Heart right ventricle (tissue), 16 donors: Measurements from ENCODE around the gene PTBP3. TPM values are rescaled to one million over a fixed set of nuclear protein-coding genes. Genes with fewer than 3 reads are reported as not detected.

Experiments used
- ATAC-seq, 8 donors: fragments of 200-7000 bp; cut with Tn5 transposase; one replicate each; pipeline ENCODE4 v1.9.1; 2020; ENCODE audit warnings: mild to moderate bottlenecking in 8 of 8, moderate library complexity in 8 of 8, moderate number of reproducible peaks in 1 of 8
- DNase-seq, 2 donors: peaks; one replicate each; pipeline ENCODE4 v3.0.0-alpha.2; 2020
- H3K27ac ChIP-seq, 10 donors: fragments of 200-600 bp; sonication (generic) in 2 of 10; one replicate each; pipeline versions ENCODE4 v1.5.0 to v1.8.0; 2020 to 2022; ENCODE audit warnings: mild to moderate bottlenecking in 3 of 10
- H3K27me3 ChIP-seq, 7 donors: fragments of 200-600 bp; one replicate each; pipeline ENCODE4 v1.8.0; 2021 to 2022; ENCODE audit warnings: mild to moderate bottlenecking in 2 of 7
- H3K36me3 ChIP-seq, 9 donors: fragments of 200-600 bp; sonication (generic) in 1 of 9; one replicate each; pipeline versions ENCODE4 v1.5.0 to v1.8.0; 2020 to 2022; ENCODE audit warnings: mild to moderate bottlenecking in 2 of 9
- H3K4me1 ChIP-seq, 9 donors: fragments of 200-600 bp; sonication (generic) in 1 of 9; one replicate each; pipeline versions ENCODE4 v1.5.0 to v1.8.0; 2020 to 2022; ENCODE audit warnings: mild to moderate bottlenecking in 4 of 9
- H3K4me3 ChIP-seq, 10 donors: fragments of 200-600 bp; sonication (generic) in 2 of 10; one replicate each; pipeline versions ENCODE4 v1.5.0 to v1.8.0; 2020 to 2022; ENCODE audit warnings: mild to moderate bottlenecking in 7 of 10, moderate library complexity in 2 of 10
- H3K9me3 ChIP-seq, 11 donors: fragments of 200-600 bp in 10 of 11; sonication (generic) in 2 of 11; one replicate each; pipeline versions ENCODE4 v1.5.0 to v1.8.0; 2013 to 2022; ENCODE audit warnings: mild to moderate bottlenecking in 2 of 11, control low read depth in 1 of 11, moderate library complexity in 1 of 11
- WGBS, 2 donors: extraction: QIAGEN DNeasy Blood & Tissue Kit; methylation state at CpG; one replicate each; pipeline ENCODE4 v1.1.7; 2013; ENCODE audit warnings: inconsistent platforms in 1 of 2; 5-methylcytosine and 5-hydroxymethylcytosine counted together
- intact Hi-C, 10 donors: fragments of 100-400 bp; cut with DNase I; formaldehyde crosslinking; loops; one replicate each; pipeline versions ENCODE4 v1.11.1 to v1.14.2; 2022
- polyA plus RNA-seq, 2 donors: library from polyadenylated mRNA; stranded (reverse); fragments of 200-250 nt; gene quantifications; one replicate each; pipeline ENCODE4 v1.2.3, GENCODE V29; 2013
- total RNA-seq, 10 donors: library from RNA; stranded (reverse); fragmentation: NEBNext Ultra II Directional in 3 of 10; extraction: Animal tissue kit (Norgen Biotek cat#: 25700) in 3 of 10; gene quantifications; one replicate each; pipeline versions ENCODE4 v1.2.1 to v1.2.4, GENCODE V29; 2021 to 2023
- TF ChIP-seq, protein P1 (sequence below), 9 donors: fragments of 200-600 bp; sonication (generic) in 2 of 9; IDR thresholded peaks; one replicate each; pipeline versions ENCODE4 v1.5.0 to v1.8.0; 2021 to 2022; ENCODE audit warnings: antibody characterized with exemption in 9 of 9, mild to moderate bottlenecking in 5 of 9, moderate library complexity in 1 of 9
- donor health status: Arrhythmogenic right ventricular cardiomyopathy.
- donor health status: ischemic (EF 13 %, LVEDD 7.1; RV severe dilation, severe dysfunction).
- donor health status: healthy with polysubstance abuse.
- donor health status: DM: no; HTN: yes; CAD: no.
- donor health status: DM: no; HTN: no; CAD: no.
- donor health status: ischemic (EF 25% LVEDD 6.9; RV normal size, moderate dysfunction).
- donor health status: ischemic (EF 25% LVEDD 5.7; RV mildly dilated, moderate dysfunction).
- donor health status: healthy.
- donor health status: DM: yes; HTN: yes; CAD: no.
- donor health status: Ischemic cardiomyopathy.
- donor health status: ischemic (EF 35%, LVEDD 5.7; RV mildly dilated, moderate dysfunction).
- donor health status: nonischemic (EF 11% LVEDD 7.7; RV severe dilation, severe dysfunction).
- donor health status: DM: yes; HTN: yes; CAD: no.
- donor health status: PGD.
- donor health status: ischemic (EF 29% LVEDD 5.4; RV normal size, mild dysfunction).
- donor health status: nonischemic (EF 23%, LVEDD 6.1; RV moderate dilation, normal function).

The PTBP3 gene
- total and polyA plus RNA-seq, 12 donors: 3.7 to 35.5 (median 15.7) TPM

DNA sequence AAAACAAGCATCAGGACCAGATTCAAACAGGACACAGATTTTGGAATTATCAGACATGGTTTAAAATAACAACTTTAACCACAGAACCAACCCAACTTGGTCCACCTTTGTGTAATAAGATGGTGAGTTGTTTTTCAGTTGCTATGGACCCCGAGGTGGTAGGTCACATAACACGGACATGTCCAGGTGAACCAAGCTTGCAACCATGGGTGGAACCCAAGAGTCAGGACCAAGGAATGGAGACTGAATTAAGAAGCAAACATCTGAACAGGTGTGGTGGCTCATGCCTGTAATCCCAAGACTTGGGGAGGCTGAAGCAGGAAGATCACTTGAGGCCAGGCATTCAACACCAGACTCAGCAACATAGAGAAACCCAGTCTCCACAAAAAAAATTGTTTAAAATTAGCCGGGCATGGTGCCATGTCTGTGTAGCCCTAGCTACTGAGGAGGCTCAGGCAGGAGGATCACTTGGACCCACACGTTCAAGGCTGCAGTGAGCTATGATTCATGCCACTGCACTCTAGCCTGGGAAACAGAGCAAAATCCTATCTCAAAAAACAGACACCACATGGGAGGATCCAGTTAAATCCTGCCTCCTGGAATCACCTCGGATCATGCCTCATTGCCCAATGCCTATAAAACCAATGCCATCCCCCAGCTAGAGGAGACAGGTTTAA lies 10.6 kb downstream of the PTBP3 start:
- no peak overlapping the region for H3K4me3 ChIP-seq
- TF ChIP-seq, protein P1, sequence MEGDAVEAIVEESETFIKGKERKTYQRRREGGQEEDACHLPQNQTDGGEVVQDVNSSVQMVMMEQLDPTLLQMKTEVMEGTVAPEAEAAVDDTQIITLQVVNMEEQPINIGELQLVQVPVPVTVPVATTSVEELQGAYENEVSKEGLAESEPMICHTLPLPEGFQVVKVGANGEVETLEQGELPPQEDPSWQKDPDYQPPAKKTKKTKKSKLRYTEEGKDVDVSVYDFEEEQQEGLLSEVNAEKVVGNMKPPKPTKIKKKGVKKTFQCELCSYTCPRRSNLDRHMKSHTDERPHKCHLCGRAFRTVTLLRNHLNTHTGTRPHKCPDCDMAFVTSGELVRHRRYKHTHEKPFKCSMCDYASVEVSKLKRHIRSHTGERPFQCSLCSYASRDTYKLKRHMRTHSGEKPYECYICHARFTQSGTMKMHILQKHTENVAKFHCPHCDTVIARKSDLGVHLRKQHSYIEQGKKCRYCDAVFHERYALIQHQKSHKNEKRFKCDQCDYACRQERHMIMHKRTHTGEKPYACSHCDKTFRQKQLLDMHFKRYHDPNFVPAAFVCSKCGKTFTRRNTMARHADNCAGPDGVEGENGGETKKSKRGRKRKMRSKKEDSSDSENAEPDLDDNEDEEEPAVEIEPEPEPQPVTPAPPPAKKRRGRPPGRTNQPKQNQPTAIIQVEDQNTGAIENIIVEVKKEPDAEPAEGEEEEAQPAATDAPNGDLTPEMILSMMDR (IDR thresholded peaks at IDR 0.05): no peak
- WGBS, 2 donors: 94 to 97% methylated on average over 5 of the region's 5 CpGs
- H3K4me1 ChIP-seq: peaks cover 0 to 25% (median 5%) of the 10 kb centered on the region in 9 donors
- H3K36me3 ChIP-seq: peaks cover 0 to 9% (median 0%) of the 10 kb centered on the region in 9 donors
- H3K27me3 ChIP-seq: no peaks in the 10 kb centered on the region
- peaks cover 0 to 21% (median 0%) of the 10 kb centered on the region in 11 donors for H3K9me3 ChIP-seq
- intact Hi-C loops: no loop called here
- no peak overlapping the region for H3K27ac ChIP-seq
- DNase-seq: no peak
- ATAC-seq: no peak

DNA sequence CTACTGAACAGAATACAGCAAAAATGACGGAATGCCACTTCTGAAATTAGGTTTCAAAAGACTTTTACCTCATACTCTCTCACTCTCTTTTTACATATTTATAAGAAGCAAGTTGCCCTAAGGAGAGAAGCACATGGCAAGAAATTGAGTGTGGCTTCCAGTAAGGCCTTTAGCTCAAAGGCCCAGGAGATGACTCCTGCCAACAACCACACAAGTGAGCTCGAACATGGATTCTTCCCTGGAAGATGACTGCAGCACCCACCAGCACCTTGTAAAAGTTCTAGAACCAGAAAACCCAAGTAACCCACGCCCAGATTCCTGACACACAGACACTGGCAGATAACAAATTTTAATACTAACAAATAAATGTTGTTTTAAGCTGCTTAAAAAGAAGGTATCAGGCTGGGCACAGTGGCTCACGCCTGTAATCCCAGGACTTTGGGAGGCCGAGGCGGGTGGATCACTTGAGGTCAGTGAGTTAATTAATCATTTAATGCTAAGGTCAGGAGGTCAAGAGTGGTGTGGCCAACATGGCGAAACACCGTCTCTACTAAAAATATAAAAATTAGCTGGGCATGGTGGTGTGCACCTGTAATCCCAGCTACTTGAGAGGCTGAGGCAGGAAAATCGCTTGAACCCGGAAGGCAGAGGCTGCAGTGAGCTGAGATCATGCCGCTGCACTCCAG lies 17.0 kb downstream of the PTBP3 start:
- ATAC-seq (no peak), DNase-seq (no peak)
- no peaks in the 10 kb centered on the region for H3K27me3 ChIP-seq
- H3K36me3 ChIP-seq: peaks cover 0 to 3% (median 0%) of the 10 kb centered on the region in 9 donors
- H3K27ac ChIP-seq: no peak overlapping the region
- TF ChIP-seq, protein P1 (IDR thresholded peaks at IDR 0.05): no peak
- H3K4me3 ChIP-seq: no peak overlapping the region
- H3K9me3 ChIP-seq: peaks cover 0 to 5% (median 0%) of the 10 kb centered on the region in 11 donors
- intact Hi-C loops: loop anchor here in 1 of 10 donors (10.0 kb wide), 1 partner anchor 52 kb away; no protein-coding TSS in a partner anchor
- 92 to 96% methylated on average over 11 of the region's 11 CpGs for WGBS, 2 donors
- peaks cover 0 to 49% (median 15%) of the 10 kb centered on the region in 9 donors for H3K4me1 ChIP-seq

DNA sequence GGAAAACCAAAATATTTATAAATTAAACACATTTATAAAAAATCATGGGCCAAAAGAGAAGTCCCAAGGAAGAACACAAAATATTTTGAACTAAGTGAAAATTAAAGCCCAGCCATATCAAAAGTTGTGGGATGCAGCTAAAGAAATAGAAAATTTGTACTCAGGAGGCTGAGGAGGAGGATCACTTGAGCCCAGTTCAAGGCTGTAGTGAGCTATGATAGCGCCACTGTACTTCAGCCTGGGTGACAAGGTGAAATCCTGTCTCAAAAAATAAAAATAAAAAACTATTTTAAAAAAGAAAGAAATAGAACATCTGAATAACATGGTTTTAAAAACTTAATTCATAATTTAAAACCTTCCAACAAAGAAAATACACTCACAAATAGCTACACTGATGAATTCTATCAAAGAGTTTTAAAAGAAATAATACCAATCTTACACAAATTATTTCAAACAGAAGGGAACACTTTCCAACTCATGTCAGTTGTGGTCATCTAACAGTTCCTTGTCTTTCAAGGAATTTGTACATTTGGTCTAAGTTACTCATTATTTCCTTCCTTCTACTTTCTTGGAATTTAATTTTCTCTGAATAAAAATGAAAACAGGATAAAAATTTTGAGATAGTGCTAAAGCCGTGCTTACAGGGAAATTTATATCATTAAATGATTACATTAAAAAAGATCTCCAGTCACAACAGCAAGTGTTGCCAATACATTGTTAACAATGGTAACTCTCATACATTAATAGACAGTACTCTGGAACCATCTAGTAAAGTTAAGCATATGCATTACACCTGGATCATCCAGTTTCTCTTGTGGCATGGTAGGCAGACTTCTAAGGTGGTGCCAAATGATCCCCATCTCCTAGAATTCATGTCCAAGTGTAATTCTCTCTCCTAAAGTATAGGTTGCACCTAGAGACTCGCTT lies 17.8 kb downstream of the PTBP3 start:
- H3K36me3 ChIP-seq: peaks cover 0 to 3% (median 0%) of the 10 kb centered on the region in 9 donors
- no peaks in the 10 kb centered on the region for H3K27me3 ChIP-seq
- TF ChIP-seq, protein P1 (IDR thresholded peaks at IDR 0.05): no peak
- DNase-seq (no peak), ATAC-seq (no peak)
- H3K4me1 ChIP-seq: peaks cover 0 to 49% (median 15%) of the 10 kb centered on the region in 9 donors
- WGBS, 2 donors: 82 to 88% methylated on average over 3 of the region's 3 CpGs
- intact Hi-C loops: loop anchor here in 1 of 10 donors (10.0 kb wide), 1 partner anchor 51 kb away; no protein-coding TSS in a partner anchor
- peaks cover 0 to 5% (median 0%) of the 10 kb centered on the region in 11 donors for H3K9me3 ChIP-seq
- no peak overlapping the region for H3K4me3 ChIP-seq
- H3K27ac ChIP-seq: no peak overlapping the region

DNA sequence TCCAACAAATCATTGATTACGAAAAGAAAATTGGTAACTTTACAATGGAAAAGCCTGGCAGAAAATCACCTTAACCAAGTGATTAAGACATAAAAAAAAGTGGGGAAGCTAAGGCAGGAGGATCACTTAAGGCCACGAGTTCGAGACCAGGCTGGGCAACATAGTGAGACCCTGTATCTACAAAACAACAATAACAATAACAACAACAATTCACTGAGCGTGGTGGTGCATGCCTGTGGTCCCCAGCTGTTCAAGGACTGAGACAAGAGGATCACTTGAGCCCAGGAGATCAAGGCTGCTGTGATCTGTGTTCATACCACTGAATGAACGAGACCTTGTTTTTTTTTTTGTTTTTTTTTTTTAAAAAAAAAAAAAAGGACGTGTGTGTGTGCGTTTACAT lies 21.3 kb downstream of the PTBP3 start:
- 87% methylated on average over 7 of the region's 7 CpGs for WGBS, 2 donors
- H3K4me1 ChIP-seq: peaks cover 0 to 34% (median 15%) of the 10 kb centered on the region in 9 donors
- TF ChIP-seq, protein P1 (IDR thresholded peaks at IDR 0.05): no peak
- DNase-seq: no peak
- no peak for ATAC-seq
- H3K36me3 ChIP-seq: peaks cover 0 to 3% (median 0%) of the 10 kb centered on the region in 9 donors
- no peaks in the 10 kb centered on the region for H3K27me3 ChIP-seq
- H3K9me3 ChIP-seq: no peaks in the 10 kb centered on the region
- no peak overlapping the region for H3K27ac ChIP-seq
- intact Hi-C loops: loop anchor here in 1 of 10 donors (10.0 kb wide), 1 partner anchor 47 kb away; no protein-coding TSS in a partner anchor
- H3K4me3 ChIP-seq: no peak overlapping the region
